Stomach (tissue), 9 donors: Measurements from ENCODE around the gene DLGAP5. TPM values are rescaled to one million over a fixed set of nuclear protein-coding genes. Genes with fewer than 3 reads are reported as not detected.
A peak's percentile ranks its signal among the peaks of the same experiment; 100 is the strongest.

Source experiments
- DNase-seq, 2 donors: peaks; one replicate each; pipeline versions ENCODE4 v3.0.0 to v3.0.0-alpha.2; 2013 to 2019
- H3K27ac ChIP-seq, 5 donors: fragments of 200-600 bp in 4 of 5; sonication (generic) in 4 of 5; one replicate each; pipeline ENCODE4 v1.5.1; 2013 to 2019; ENCODE audit warnings: mild to moderate bottlenecking in 1 of 5, moderate library complexity in 1 of 5
- H3K27me3 ChIP-seq, 3 donors: fragments of 200-600 bp; sonication (generic); one replicate each; pipeline ENCODE4 v1.5.1; 2017 to 2019; ENCODE audit warnings: mixed run types in 1 of 3
- H3K36me3 ChIP-seq, 4 donors: fragments of 200-600 bp; sonication (generic); 1 replicate in 3 of 4; 2 replicates in 1 of 4; pipeline ENCODE4 v1.5.1; 2016 to 2019
- H3K4me1 ChIP-seq, 4 donors: fragments of 200-600 bp; sonication (generic); one replicate each; pipeline ENCODE4 v1.5.1; 2016 to 2019
- H3K4me3 ChIP-seq, 4 donors: fragments of 200-600 bp; sonication (generic) in 3 of 4; one replicate each; pipeline ENCODE4 v1.5.1; 2016 to 2019; ENCODE audit warnings: mild to moderate bottlenecking in 1 of 4
- H3K9me3 ChIP-seq, 4 donors: fragments of 200-600 bp; sonication (generic); one replicate each; pipeline ENCODE4 v1.5.1; 2016 to 2019
- EP300 ChIP-seq: sonication (generic); formaldehyde crosslinking; IDR thresholded peaks from one replicate; pipeline ENCODE4 v1.6.1; 2017; ENCODE audit warnings: antibody characterized with exemption
- POLR2A ChIP-seq, 4 donors: fragments of 450-650 bp; IDR thresholded peaks; one replicate each; pipeline ENCODE4 v1.6.1; 2016; ENCODE audit warnings: antibody characterized with exemption in 4 of 4, control low read depth in 2 of 4, mild to moderate bottlenecking in 1 of 4, moderate library complexity in 1 of 4
- POLR2AphosphoS5 ChIP-seq, 3 donors: sonication (generic); formaldehyde crosslinking; IDR thresholded peaks; one replicate each; pipeline ENCODE4 v1.6.1; 2016; ENCODE audit warnings: antibody characterized with exemption in 3 of 3
- WGBS, 5 donors: extraction: QIAGEN DNeasy Blood & Tissue Kit in 3 of 5; methylation state at CpG; one replicate each; pipeline versions ENCODE4 v1.1.5 to v1.1.7; 2013 to 2018; 5-methylcytosine and 5-hydroxymethylcytosine counted together
- intact Hi-C: fragments of 100-400 bp; cut with DNase I; formaldehyde crosslinking; loops from one replicate; pipeline ENCODE4 v1.15.1; 2023; ENCODE audit warnings: low total_unique reads
- polyA plus RNA-seq, 3 donors: library from polyadenylated mRNA; stranded (reverse); fragments of 200-250 nt; gene quantifications; one replicate each; pipeline ENCODE4 v1.2.3, GENCODE V29; 2013
- total RNA-seq, 5 donors: library from RNA; depleted of rRNA; stranded (reverse); fragments of >200 nt; gene quantifications; one replicate each; pipeline versions ENCODE4 v1.1.0 to v1.2.3, GENCODE V29; 2014 to 2016
- TF ChIP-seq, protein P1 (sequence below), 7 experiments: fragments of 450-650 bp in 4 of 7; fragments of 200-600 bp in 3 of 7; sonication (generic) in 3 of 7; IDR thresholded peaks; one replicate each; pipeline ENCODE4 v1.5.1; 2016 to 2019; ENCODE audit warnings: antibody characterized with exemption in 7 of 7, control low read depth in 2 of 7, mild to moderate bottlenecking in 1 of 7
- donor health status: healthy with polysubstance abuse.
- donor health status: Bipolar disorder and iron deficiency.
- donor health status: healthy.

DLGAP5 gene
- total and polyA plus RNA-seq, 8 donors = 0.45 to 7.7 (median 2.0) TPM

DNA sequence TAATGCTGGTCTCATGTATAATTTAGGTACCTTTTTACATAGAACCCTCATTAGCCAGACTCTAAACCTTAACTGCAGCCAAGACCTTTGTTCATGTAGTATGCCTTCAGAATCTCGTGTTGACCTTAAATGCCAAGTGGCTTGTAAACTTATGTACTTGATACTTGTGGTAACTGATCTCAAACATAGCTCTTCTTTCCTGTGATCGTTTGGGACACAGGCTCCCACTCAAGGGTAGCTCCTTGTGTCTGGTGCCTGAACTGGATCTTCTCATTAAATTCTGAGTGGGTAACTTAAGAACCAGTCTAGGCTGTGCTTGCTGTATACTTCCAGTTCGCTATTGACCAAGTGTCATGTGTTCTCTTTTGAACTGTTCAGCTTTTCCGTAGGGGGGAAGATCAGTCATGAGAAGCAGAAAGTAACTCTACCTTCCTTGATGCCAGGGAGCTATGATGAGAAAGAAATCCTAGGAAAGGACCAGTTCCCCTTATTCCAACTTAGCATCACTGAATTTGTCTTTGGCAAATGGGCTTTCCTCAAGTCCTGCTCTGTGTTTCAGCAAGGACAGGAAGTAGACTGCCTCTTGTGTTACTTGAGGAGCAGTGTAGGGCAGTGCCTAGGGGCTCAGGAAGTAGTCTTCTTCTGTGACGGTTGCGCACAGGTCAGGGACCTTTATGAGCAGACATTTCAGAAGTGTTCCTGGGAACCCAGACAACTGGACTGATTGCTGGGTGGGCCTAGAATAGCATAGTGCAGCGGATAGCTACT, 59.8 kb downstream of the DLGAP5 start:
- H3K4me1 ChIP-seq = peaks cover 48 to 88% (median 66%) of the 10 kb centered on the region in 4 donors
- no peaks in the 10 kb centered on the region for H3K27me3 ChIP-seq
- peaks cover 0 to 15% (median 2%) of the 10 kb centered on the region in 4 donors for H3K36me3 ChIP-seq
- H3K9me3 ChIP-seq = no peaks in the 10 kb centered on the region
- intact Hi-C loops = no loop called here
- peak overlapping the region; percentile 47 to 99 (median 98) for H3K27ac ChIP-seq
- DNase-seq = no peak
- no peak for TF ChIP-seq POLR2A (IDR thresholded peaks at IDR 0.05)
- TF ChIP-seq, protein P1, sequence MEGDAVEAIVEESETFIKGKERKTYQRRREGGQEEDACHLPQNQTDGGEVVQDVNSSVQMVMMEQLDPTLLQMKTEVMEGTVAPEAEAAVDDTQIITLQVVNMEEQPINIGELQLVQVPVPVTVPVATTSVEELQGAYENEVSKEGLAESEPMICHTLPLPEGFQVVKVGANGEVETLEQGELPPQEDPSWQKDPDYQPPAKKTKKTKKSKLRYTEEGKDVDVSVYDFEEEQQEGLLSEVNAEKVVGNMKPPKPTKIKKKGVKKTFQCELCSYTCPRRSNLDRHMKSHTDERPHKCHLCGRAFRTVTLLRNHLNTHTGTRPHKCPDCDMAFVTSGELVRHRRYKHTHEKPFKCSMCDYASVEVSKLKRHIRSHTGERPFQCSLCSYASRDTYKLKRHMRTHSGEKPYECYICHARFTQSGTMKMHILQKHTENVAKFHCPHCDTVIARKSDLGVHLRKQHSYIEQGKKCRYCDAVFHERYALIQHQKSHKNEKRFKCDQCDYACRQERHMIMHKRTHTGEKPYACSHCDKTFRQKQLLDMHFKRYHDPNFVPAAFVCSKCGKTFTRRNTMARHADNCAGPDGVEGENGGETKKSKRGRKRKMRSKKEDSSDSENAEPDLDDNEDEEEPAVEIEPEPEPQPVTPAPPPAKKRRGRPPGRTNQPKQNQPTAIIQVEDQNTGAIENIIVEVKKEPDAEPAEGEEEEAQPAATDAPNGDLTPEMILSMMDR (IDR thresholded peaks at IDR 0.05) = no peak
- TF ChIP-seq POLR2AphosphoS5 (IDR thresholded peaks at IDR 0.05) = peak in 1 of 3 donors; percentile 30
- no peak for TF ChIP-seq EP300
- WGBS, 5 donors = 36 to 56% (median 46%) methylated on average over 7 of the region's 7 CpGs
- H3K4me3 ChIP-seq = peak overlapping the region; percentile 64 to 85 (median 72)

DNA sequence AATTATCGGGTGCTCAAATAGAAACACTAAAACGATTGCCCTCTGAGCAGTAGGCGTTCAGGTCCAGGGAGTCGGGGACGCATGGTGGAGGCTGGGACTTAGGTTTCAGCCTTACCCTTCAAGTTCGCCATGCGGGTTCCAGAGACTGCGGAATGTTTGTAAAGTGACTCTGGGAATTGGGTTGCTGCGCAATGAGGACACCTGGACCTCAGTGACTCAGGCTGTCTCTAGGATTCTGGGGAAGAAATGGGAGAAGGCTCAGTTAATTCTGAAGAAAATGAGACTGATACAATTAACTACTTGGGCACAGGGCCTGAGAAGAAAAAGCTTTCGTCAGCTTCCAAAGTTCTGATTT, 61.2 kb downstream of the DLGAP5 start:
- TF ChIP-seq, protein P1 (IDR thresholded peaks at IDR 0.05) = no peak
- TF ChIP-seq POLR2A (IDR thresholded peaks at IDR 0.05) = no peak
- TF ChIP-seq POLR2AphosphoS5 (IDR thresholded peaks at IDR 0.05) = no peak
- TF ChIP-seq EP300 = no peak
- H3K36me3 ChIP-seq = peaks cover 0 to 10% (median 2%) of the 10 kb centered on the region in 4 donors
- H3K9me3 ChIP-seq = no peaks in the 10 kb centered on the region
- H3K4me3 ChIP-seq = peak overlapping the region; percentile 64 to 85 (median 72)
- peak overlapping the region; percentile 92 to 99 (median 98) for H3K27ac ChIP-seq
- DNase-seq = peak in 1 of 2 donors; percentile 44
- 8 to 16% (median 14%) methylated on average over 10 of the region's 10 CpGs for WGBS, 5 donors
- H3K4me1 ChIP-seq = peaks cover 40 to 88% (median 56%) of the 10 kb centered on the region in 4 donors
- no peaks in the 10 kb centered on the region for H3K27me3 ChIP-seq
- intact Hi-C loops = no loop called here

DNA sequence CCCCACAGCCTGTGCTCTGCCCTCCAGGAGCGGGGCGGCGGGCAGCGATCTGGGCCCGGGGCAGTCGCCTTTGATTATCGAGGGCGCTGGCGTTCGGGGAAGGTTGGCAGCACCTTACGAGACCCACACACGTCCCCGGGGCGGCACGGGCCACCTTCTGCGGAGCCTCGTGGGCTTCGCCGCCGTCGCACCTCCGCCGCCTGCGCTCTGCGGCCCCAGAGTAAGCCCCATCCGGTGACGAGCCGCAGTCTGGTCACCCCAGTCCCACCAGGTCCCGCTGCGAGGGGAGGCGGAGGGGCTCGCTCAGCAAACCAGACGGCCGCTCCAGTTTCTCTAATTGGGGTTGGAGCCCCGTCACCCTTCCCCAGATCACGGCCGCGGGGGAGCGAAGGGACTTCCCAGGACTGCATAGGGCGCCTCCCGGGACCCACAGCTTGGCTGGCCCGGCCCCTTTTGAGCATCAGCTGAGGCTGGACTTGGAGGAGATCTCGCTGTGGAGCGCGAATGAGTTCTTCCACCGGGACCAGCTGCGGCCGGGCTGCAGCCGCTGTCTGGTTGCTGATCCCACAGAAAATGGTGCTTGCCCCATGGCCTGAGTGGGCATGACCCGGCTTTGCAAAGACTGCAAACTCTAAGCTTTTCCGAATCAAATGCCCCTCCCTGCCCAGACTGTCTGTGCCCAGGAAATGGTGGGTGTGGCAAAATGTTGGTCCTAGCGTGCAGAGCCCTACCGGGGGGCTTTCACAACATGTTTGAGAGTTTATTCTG, 61.8 kb downstream of the DLGAP5 start:
- DNase-seq = peak; percentile 70 to 85
- Histone ChIP-seq H3K9me3 (no peaks in the 10 kb centered on the region), H3K27ac (peak overlapping the region; percentile 92 to 99 (median 98)), H3K27me3 (no peaks in the 10 kb centered on the region), H3K4me1 (peaks cover 40 to 88% (median 57%) of the 10 kb centered on the region in 4 donors), H3K36me3 (peaks cover 0 to 10% (median 2%) of the 10 kb centered on the region in 4 donors), H3K4me3 (peak overlapping the region; percentile 64 to 85 (median 72))
- peak in 1 of 3 donors; percentile 12 for TF ChIP-seq POLR2AphosphoS5 (IDR thresholded peaks at IDR 0.05)
- TF ChIP-seq, protein P1 (IDR thresholded peaks at IDR 0.05) = no peak
- intact Hi-C loops = no loop called here
- 0 to 1% (median 0%) methylated on average over 19 to 53 of the region's 53 CpGs for WGBS, 5 donors

DNA sequence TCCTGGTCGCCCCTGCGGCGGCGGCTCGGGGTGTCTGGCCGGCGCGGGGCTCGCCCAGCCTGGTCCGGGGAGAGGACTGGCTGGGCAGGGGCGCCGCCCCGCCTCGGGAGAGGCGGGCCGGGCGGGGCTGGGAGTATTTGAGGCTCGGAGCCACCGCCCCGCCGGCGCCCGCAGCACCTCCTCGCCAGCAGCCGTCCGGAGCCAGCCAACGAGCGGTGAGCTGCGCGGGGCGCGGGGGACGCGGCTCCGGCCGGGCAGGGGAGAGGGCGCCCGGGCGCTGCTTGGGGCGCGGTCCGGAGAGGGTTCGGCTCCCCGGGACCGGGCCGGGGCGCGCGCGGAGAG, 62.3 kb downstream of the DLGAP5 start, which contains the start of gene LGALS3:
Gene LGALS3, plus strand, starts transcription at position 167 of the 342 bp plus-strand sequence. CDS start 8,122 bp downstream, outside the sequence.
- intact Hi-C loops = no loop called here
- Histone ChIP-seq H3K9me3 (no peaks in the 10 kb centered on the region), H3K36me3 (peaks cover 0 to 10% (median 2%) of the 10 kb centered on the region in 4 donors), H3K4me3 (peak within 1 kb of the TSS; percentile 64 to 85 (median 72)), H3K27me3 (no peaks in the 10 kb centered on the region), H3K27ac (peak within 1 kb of the TSS; percentile 92 to 99 (median 98)), H3K4me1 (peaks cover 40 to 88% (median 55%) of the 10 kb centered on the region in 4 donors)
- peak; percentile 87 to 91 for DNase-seq
- WGBS, 5 donors = 0 to 2% (median 0%) methylated on average over 21 to 50 of the region's 50 CpGs
- TF ChIP-seq, protein P1 (IDR thresholded peaks at IDR 0.05) = no peak
- TF ChIP-seq EP300 = no peak
- no peak for TF ChIP-seq POLR2A (IDR thresholded peaks at IDR 0.05)
- peak in 2 of 3 donors; percentile 68 to 90 for TF ChIP-seq POLR2AphosphoS5 (IDR thresholded peaks at IDR 0.05)
